H1 (cell line): Measurements from ENCODE around the gene THADA. TPM values are rescaled to one million over a fixed set of nuclear protein-coding genes. Genes with fewer than 3 reads are reported as not detected.

Source experiments
- CTCF ChIA-PET: fragments of 300-600 bp; sonication (Branson Sonifier 250); formaldehyde crosslinking; loops from one replicate; lab custom pipeline; 2021; ENCODE audit not compliant: partially characterized antibody; lab: Charles Lee
- POLR2A ChIA-PET: fragments of 300-600 bp; sonication (Branson Sonifier 250); formaldehyde crosslinking; loops from one replicate; lab custom pipeline; 2021; ENCODE audit warnings: inconsistent platforms; ENCODE audit not compliant: partially characterized antibody; lab: Charles Lee
- DNase-seq, 2 experiments: peaks; one replicate each; pipeline versions ENCODE4 v3.0.0 to v3.0.0-alpha.2; 2010 to 2022; ENCODE audit warnings: low spot score in 2 of 2, low read depth in 1 of 2, mixed read lengths in 1 of 2
- FAIRE-seq: peaks from 2 replicates; lab custom pipeline; 2011; peaks lifted over from hg19 to GRCh38; lab: Jason Lieb, UNC
- H2AFZ ChIP-seq: 2 replicates; pipeline ENCODE4 v1.8.1; 2012; ENCODE audit warnings: low read length, inconsistent platforms
- H2AK5ac ChIP-seq: 2 replicates; pipeline ENCODE4 v1.6.1; 2013; ENCODE audit warnings: low read depth, low read length
- H2BK120ac ChIP-seq: replicated peaks from 2 replicates; pipeline ENCODE3; 2013; ENCODE audit warnings: low read depth, low read length, inconsistent platforms
- H2BK12ac ChIP-seq: 2 replicates; pipeline ENCODE4 v1.6.1; 2013; ENCODE audit warnings: low read depth, low read length
- H2BK15ac ChIP-seq: 2 replicates; pipeline ENCODE4 v1.6.1; 2013; ENCODE audit warnings: low read length
- H2BK20ac ChIP-seq: 2 replicates; pipeline ENCODE4 v1.6.1; 2013; ENCODE audit warnings: low read length
- H2BK5ac ChIP-seq: 2 replicates; pipeline ENCODE4 v1.6.1; 2013; ENCODE audit warnings: low read depth, low read length
- H3K14ac ChIP-seq: 2 replicates; pipeline ENCODE4 v1.6.1; 2013; ENCODE audit warnings: inconsistent platforms; ENCODE audit not compliant: insufficient read length
- H3K18ac ChIP-seq: 2 replicates; pipeline ENCODE4 v1.6.1; 2013; ENCODE audit warnings: low read length; ENCODE audit errors: extremely low read depth
- H3K23ac ChIP-seq: 2 replicates; pipeline ENCODE4 v1.6.1; 2013; ENCODE audit warnings: inconsistent platforms; ENCODE audit not compliant: insufficient read length
- H3K23me2 ChIP-seq: 2 replicates; pipeline ENCODE4 v1.6.1; 2013; ENCODE audit warnings: low read depth, low read length
- H3K27ac ChIP-seq: 2 replicates; pipeline ENCODE4 v1.6.1; 2011; ENCODE audit warnings: low read depth, low read length, inconsistent platforms
- H3K27me3 ChIP-seq, 4 experiments: replicated peaks in 1 of 4; 1 replicate in 1 of 4; 2 replicates in 3 of 4; pipeline versions ENCODE4 v1.6.1 to v1.8.1; 2011 to 2013; ENCODE audit warnings: low read length in 3 of 4, mild to moderate bottlenecking in 3 of 4, inconsistent platforms in 2 of 4, mixed read lengths in 2 of 4, moderate library complexity in 1 of 4; ENCODE audit not compliant: control insufficient read depth in 3 of 4, insufficient read depth in 3 of 4; ENCODE audit errors: extremely low read depth in 1 of 4
- H3K36me3 ChIP-seq, 4 experiments: 2 replicates each; pipeline versions ENCODE4 v1.6.1 to v1.8.1; 2011 to 2013; ENCODE audit warnings: mild to moderate bottlenecking in 4 of 4, low read length in 3 of 4, moderate library complexity in 2 of 4, control low read depth in 1 of 4, inconsistent platforms in 1 of 4; ENCODE audit not compliant: insufficient read depth in 4 of 4, control insufficient read depth in 2 of 4
- H3K4ac ChIP-seq: replicated peaks from 2 replicates; pipeline ENCODE3; 2013; ENCODE audit warnings: low read length, low read depth, mixed read lengths, inconsistent platforms; ENCODE audit not compliant: insufficient read length
- H3K4me1 ChIP-seq, 4 experiments: replicated peaks in 1 of 4; 1 replicate in 1 of 4; 2 replicates in 3 of 4; pipeline versions ENCODE4 v1.6.1 to v1.8.1; 2011 to 2013; ENCODE audit warnings: low read length in 3 of 4, inconsistent platforms in 2 of 4, mixed read lengths in 1 of 4; ENCODE audit not compliant: insufficient read depth in 4 of 4, control insufficient read depth in 3 of 4
- H3K4me2 ChIP-seq, 2 experiments: 2 replicates each; pipeline versions ENCODE4 v1.6.1 to v1.8.1; 2011 to 2013; ENCODE audit warnings: low read depth in 2 of 2, low read length in 2 of 2, control low read depth in 1 of 2, inconsistent platforms in 1 of 2, mild to moderate bottlenecking in 1 of 2; ENCODE audit not compliant: insufficient read depth in 1 of 2
- H3K4me3 ChIP-seq, 4 experiments: fragments of 200-600, 300-600 bp in 1 of 4; sonication (generic), shearing (Covaris generic), sonication (Bioruptor Twin) in 1 of 4; 2 replicates each; pipeline versions ENCODE4 v1.5.1 to v1.8.1; 2011 to 2016; ENCODE audit warnings: low read length in 4 of 4, low read depth in 3 of 4, control low read depth in 2 of 4, inconsistent platforms in 2 of 4, mild to moderate bottlenecking in 2 of 4, mixed read lengths in 1 of 4, moderate library complexity in 1 of 4; ENCODE audit not compliant: insufficient read depth in 2 of 4; ENCODE audit errors: extremely low read depth in 1 of 4
- H3K56ac ChIP-seq: replicated peaks from 2 replicates; pipeline ENCODE3; 2013; ENCODE audit warnings: low read depth, mild to moderate bottlenecking, mixed read lengths, low read length, inconsistent platforms; ENCODE audit not compliant: insufficient read length
- H3K79me1 ChIP-seq: 2 replicates; pipeline ENCODE4 v1.6.1; 2013; ENCODE audit warnings: low read depth, low read length, control low read depth
- H3K79me2 ChIP-seq, 2 experiments: 2 replicates each; pipeline versions ENCODE4 v1.6.1 to v1.8.1; 2012 to 2013; ENCODE audit warnings: low read length in 2 of 2, mild to moderate bottlenecking in 2 of 2, inconsistent platforms in 1 of 2; ENCODE audit not compliant: insufficient read depth in 2 of 2, control insufficient read depth in 1 of 2
- H3K9ac ChIP-seq, 4 experiments: replicated peaks in 1 of 4; 1 replicate in 1 of 4; 2 replicates in 3 of 4; pipeline versions ENCODE4 v1.6.1 to v1.8.1; 2011 to 2013; ENCODE audit warnings: low read depth in 3 of 4, low read length in 3 of 4, control low read depth in 2 of 4, mild to moderate bottlenecking in 2 of 4, moderate library complexity in 2 of 4, inconsistent platforms in 1 of 4; ENCODE audit errors: extremely low read depth in 1 of 4
- H3K9me3 ChIP-seq, 2 experiments: 2 replicates each; pipeline versions ENCODE4 v1.6.1 to v1.8.1; 2012 to 2013; ENCODE audit warnings: mild to moderate bottlenecking in 2 of 2, moderate library complexity in 2 of 2, control low read depth in 1 of 2, inconsistent platforms in 1 of 2, low read depth in 1 of 2, low read length in 1 of 2, mixed read lengths in 1 of 2; ENCODE audit not compliant: insufficient read depth in 2 of 2
- H4K20me1 ChIP-seq, 2 experiments: replicated peaks in 1 of 2; 2 replicates each; pipeline versions ENCODE3 to v1.8.1; 2011 to 2013; ENCODE audit warnings: inconsistent platforms in 2 of 2, low read length in 2 of 2, mild to moderate bottlenecking in 1 of 2; ENCODE audit not compliant: insufficient read depth in 2 of 2, control insufficient read depth in 1 of 2
- H4K5ac ChIP-seq: 2 replicates; pipeline ENCODE4 v1.6.1; 2013; ENCODE audit warnings: low read length, low read depth, mixed read lengths, inconsistent platforms; ENCODE audit not compliant: insufficient read length
- H4K8ac ChIP-seq: 2 replicates; pipeline ENCODE4 v1.8.0; 2013; ENCODE audit warnings: mild to moderate bottlenecking, moderate library complexity, low read length, inconsistent platforms; ENCODE audit not compliant: insufficient read depth; ENCODE audit errors: extremely low read depth
- H4K91ac ChIP-seq: replicated peaks from 2 replicates; pipeline ENCODE3; 2013; ENCODE audit warnings: low read length, mixed read lengths, inconsistent platforms; ENCODE audit not compliant: insufficient read length
- EP300 ChIP-seq, 2 experiments: IDR thresholded peaks; 1 replicate in 1 of 2; 2 replicates in 1 of 2; pipeline ENCODE4 v1.6.1; 2011 to 2012; ENCODE audit warnings: low read depth in 2 of 2, low read length in 2 of 2, mild to moderate bottlenecking in 2 of 2, borderline replicate concordance in 1 of 2, inconsistent platforms in 1 of 2, moderate library complexity in 1 of 2
- POLR2AphosphoS5 ChIP-seq: IDR thresholded peaks from 2 replicates; pipeline ENCODE4 v1.6.1; 2011; ENCODE audit warnings: low read depth, low read length
- SP1 ChIP-seq: IDR thresholded peaks from 2 replicates; pipeline ENCODE4 v1.6.1; 2011; ENCODE audit warnings: low read depth, low read length
- TAF1 ChIP-seq: IDR thresholded peaks from 2 replicates; pipeline ENCODE4 v1.6.1; 2011; ENCODE audit warnings: mild to moderate bottlenecking, low read depth, low read length
- ZNF274 ChIP-seq: IDR thresholded peaks from 2 replicates; pipeline ENCODE4 v1.7.0; 2012; ENCODE audit warnings: low read length, borderline replicate concordance; ENCODE audit errors: extremely low read depth
- WGBS, 2 experiments: shearing (Covaris generic) in 1 of 2; methylation state at CpG; one replicate each; pipeline versions ENCODE4 v1.1.6 to v1.1.7; 2013 to 2015; ENCODE audit warnings: low lambda C conversion rate in 2 of 2, mixed read lengths in 2 of 2, inconsistent platforms in 1 of 2, low coverage in 1 of 2, missing lambda C conversion rate in 1 of 2; ENCODE audit not compliant: insufficient replicate concordance in 2 of 2, insufficient coverage in 1 of 2, insufficient read length in 1 of 2; ENCODE audit errors: extremely low coverage in 1 of 2, missing lambda C conversion rate in 1 of 2; 5-methylcytosine and 5-hydroxymethylcytosine counted together
- polyA plus RNA-seq, 7 experiments: library from polyadenylated mRNA; depleted of rRNA in 3 of 7; stranded (reverse) in 5 of 7; unstranded in 2 of 7; fragments of >200 nt in 5 of 7; fragments of 200-250 nt in 2 of 7; gene quantifications; 1 replicate in 5 of 7; 2 replicates in 1 of 7; 4 replicates in 1 of 7; pipeline versions ENCODE4 v1.2.1 to v1.2.3, GENCODE V29; 2011 to 2013; ENCODE audit warnings: missing spikeins in 2 of 7, mixed read lengths in 2 of 7
- total RNA-seq: library from RNA; stranded (reverse); fragmentation: NEBNext Ultra II Directional; extraction: Animal tissue kit (Norgen Biotek cat#: 25700); gene quantifications from 2 replicates; pipeline ENCODE4 v1.2.1, GENCODE V29; 2021

THADA gene
- total and polyA plus RNA-seq, 2 of the 8 experiments (the other 6 are each of a cell fraction or from before 2014, with no cell fraction given), result 22.4 to 26.8 TPM

DNA sequence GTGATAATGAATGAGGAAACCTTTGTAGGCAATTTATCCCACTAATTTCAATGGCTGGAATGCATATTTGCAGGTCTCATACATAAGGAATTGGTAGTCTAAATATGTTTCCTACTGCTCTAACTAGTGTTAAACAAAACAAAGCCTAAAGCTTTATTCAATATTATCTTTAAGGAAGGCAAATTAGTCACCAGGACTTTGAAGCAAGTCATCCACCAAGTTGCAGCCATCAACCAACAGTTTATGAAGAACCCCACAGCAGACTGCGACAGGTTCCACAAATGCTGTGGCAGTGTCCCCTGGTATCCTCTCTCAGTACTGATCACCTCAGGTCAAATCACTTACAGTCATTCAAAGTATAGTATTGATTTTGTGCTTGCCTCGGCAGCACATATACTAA lies 187.9 kb downstream of the THADA start:
- POLR2A ChIA-PET, result no interaction called here
- 86% methylated on average over 2 of the region's 2 CpGs; no CpG with 5 or more reads in 1 of the 2 experiments for WGBS, 2 experiments
- no peak overlapping the region for H3K4me2 ChIP-seq
- no peak overlapping the region for H3K14ac ChIP-seq
- no peak overlapping the region for H3K23ac ChIP-seq
- no peak overlapping the region for H2BK20ac ChIP-seq
- H2BK15ac ChIP-seq, result no peak overlapping the region
- no peak overlapping the region for H3K27ac ChIP-seq
- H2BK12ac ChIP-seq, result no peak overlapping the region
- no peak overlapping the region for H2BK120ac ChIP-seq
- TF ChIP-seq ZNF274 (no peak), POLR2AphosphoS5 (no peak), EP300 (IDR thresholded peaks at IDR 0.05; ENCODE audit: borderline replicate concordance in 1 of 2, low read depth in 2 of 2, low read length in 2 of 2) (no peak), SP1 (no peak), TAF1 (no peak)
- no peak overlapping the region for H4K5ac ChIP-seq
- H3K4ac ChIP-seq, result no peak overlapping the region
- no peak overlapping the region for H3K4me3 ChIP-seq
- no peaks in the 10 kb centered on the region for H4K20me1 ChIP-seq
- H3K27me3 ChIP-seq, result no peaks in the 10 kb centered on the region
- no peak overlapping the region for H2AK5ac ChIP-seq
- no peak overlapping the region for H2BK5ac ChIP-seq
- DNase-seq (no peak), FAIRE-seq (no peak)
- no peaks in the 10 kb centered on the region for H3K79me1 ChIP-seq
- H3K79me2 ChIP-seq, result no peaks in the 10 kb centered on the region
- no peak overlapping the region for H3K18ac ChIP-seq
- no peaks in the 10 kb centered on the region for H3K23me2 ChIP-seq
- H3K36me3 ChIP-seq, result no peaks in the 10 kb centered on the region
- H4K8ac ChIP-seq, result no peak overlapping the region
- H3K9me3 ChIP-seq, result no peaks in the 10 kb centered on the region
- peaks cover 0 to 3% (median 0%) of the 10 kb centered on the region in 4 experiments; a peak in 3 of 7 replicates for H3K4me1 ChIP-seq
- CTCF ChIA-PET, result no interaction called here
- no peak overlapping the region for H3K9ac ChIP-seq
- no peak overlapping the region for H2AFZ ChIP-seq
- H4K91ac ChIP-seq, result no peak overlapping the region
- no peak overlapping the region for H3K56ac ChIP-seq
